GM18861 (cell line): Measurements from ENCODE around the gene TRIOBP.

Source experiments
- ATAC-seq: cut with Tn5 transposase; IDR thresholded peaks from one replicate; pipeline ENCODE4 v1.9.1; 2021; ENCODE audit not compliant: unreplicated experiment

TRIOBP gene

DNA sequence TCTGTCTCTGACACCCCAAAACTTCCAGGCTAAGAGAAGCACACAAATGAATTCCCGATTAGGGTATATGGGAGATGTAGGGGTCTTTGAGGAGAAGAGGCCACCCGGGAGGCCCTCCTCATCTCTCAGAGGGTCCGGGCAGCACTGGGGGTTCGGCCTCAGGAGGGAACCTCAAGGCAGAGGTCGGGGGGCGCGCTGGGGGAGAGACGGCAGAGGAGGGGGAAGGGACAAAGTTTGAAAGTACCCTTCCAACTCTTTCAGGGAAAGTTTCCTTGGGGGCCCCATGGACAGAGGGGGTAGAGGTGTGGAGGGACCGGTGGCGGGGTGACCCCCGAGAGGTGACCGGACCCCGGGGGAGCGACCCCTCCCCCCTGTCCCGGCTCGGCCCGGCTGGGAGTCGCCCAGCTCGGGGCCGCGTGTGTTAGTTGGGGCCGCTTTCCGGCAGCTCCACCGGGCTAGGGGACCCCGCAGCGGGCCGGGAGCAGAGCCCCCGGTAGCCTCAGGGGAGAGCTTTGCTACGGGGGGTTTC lies 107.6 kb downstream of the TRIOBP start:
- no peak for ATAC-seq

DNA sequence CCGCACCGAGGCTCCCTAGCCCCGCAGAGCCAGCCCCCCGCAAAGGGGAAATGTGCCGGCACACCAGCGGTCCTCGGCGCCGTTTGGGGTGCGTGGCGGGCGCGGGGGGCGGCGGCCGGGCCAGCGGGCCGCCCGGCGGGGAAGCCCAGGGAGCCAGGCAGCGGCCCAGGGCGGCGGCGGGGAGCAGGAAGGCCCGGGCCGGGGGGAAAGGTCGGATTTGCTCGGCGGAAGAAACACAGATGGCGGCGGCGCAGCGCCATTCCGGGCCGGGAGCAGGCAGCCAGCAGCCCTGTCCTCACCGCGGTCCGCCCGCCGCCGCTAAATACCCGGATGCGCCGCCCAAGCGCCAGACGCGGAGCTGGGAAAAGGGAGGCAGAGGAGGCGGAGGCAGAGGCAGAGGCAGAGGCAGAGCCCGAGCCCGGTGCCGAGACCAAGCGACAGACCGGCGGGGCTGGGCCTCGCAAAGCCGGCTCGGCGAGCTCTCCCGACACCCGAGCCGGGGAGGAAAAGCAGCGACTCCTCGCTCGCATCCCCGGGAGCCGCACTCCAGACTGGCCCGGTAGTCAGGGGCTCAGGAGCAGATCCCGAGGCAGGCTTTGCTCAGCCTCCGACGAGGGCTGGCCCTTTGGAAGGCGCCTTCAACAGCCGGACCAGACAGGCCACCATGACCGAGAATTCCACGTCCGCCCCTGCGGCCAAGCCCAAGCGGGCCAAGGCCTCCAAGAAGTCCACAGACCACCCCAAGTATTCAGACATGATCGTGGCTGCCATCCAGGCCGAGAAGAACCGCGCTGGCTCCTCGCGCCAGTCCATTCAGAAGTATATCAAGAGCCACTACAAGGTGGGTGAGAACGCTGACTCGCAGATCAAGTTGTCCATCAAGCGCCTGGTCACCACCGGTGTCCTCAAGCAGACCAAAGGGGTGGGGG lies 108.3 kb downstream of the TRIOBP start:
- ATAC-seq, result no peak

DNA sequence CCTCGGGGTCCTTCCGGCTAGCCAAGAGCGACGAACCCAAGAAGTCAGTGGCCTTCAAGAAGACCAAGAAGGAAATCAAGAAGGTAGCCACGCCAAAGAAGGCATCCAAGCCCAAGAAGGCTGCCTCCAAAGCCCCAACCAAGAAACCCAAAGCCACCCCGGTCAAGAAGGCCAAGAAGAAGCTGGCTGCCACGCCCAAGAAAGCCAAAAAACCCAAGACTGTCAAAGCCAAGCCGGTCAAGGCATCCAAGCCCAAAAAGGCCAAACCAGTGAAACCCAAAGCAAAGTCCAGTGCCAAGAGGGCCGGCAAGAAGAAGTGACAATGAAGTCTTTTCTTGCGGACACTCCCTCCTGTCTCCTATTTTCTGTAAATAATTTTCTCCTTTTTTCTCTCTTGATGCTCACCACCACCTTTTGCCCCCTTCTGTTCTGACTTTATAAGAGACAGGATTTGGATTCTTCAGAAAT lies 109.0 kb downstream of the TRIOBP start:
- no peak for ATAC-seq

DNA sequence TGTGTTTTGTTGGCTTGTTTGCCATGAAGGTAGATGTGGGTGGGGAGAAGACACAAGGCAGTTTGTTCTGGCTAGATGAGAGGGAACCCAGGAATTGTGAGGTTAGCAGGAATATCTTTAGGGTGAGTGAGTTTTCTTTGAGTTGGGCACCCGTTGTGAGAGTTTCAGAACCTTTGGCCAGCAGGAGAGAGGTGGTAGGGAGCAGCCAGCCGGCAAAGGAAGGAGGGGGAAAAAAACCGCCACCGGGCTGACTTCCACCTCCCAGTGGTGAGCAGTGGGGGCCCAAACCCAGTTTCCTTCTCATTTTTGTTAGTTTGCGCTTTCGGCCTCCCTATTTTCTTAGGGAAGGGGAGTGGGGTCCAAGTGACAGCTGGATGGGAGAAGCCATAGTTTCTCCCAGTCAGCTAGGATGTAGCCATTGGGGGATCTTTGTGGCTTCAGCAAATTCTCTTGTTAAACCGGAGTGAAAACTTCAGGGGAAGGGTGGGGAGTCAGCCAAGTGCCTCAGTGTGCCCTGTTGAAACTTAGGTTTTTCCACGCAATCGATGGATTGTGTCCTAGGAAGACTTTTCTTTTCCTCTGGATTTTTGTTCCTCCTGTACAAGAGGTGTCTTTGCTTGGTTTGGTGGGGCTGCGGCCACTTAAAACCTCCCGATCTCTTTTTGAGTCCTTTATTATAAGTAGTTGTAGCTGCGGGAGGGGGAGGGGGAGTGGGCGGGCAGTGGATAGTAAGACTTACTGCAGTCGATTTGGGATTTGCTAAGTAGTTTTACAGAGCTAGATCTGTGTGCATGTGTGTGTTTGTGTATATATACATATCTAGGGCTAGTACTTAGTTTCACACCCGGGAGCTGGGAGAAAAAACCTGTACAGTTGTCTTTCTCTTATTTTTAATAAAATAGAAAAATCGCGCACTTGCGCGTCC lies 109.8 kb downstream of the TRIOBP start:
- ATAC-seq, result no peak

DNA sequence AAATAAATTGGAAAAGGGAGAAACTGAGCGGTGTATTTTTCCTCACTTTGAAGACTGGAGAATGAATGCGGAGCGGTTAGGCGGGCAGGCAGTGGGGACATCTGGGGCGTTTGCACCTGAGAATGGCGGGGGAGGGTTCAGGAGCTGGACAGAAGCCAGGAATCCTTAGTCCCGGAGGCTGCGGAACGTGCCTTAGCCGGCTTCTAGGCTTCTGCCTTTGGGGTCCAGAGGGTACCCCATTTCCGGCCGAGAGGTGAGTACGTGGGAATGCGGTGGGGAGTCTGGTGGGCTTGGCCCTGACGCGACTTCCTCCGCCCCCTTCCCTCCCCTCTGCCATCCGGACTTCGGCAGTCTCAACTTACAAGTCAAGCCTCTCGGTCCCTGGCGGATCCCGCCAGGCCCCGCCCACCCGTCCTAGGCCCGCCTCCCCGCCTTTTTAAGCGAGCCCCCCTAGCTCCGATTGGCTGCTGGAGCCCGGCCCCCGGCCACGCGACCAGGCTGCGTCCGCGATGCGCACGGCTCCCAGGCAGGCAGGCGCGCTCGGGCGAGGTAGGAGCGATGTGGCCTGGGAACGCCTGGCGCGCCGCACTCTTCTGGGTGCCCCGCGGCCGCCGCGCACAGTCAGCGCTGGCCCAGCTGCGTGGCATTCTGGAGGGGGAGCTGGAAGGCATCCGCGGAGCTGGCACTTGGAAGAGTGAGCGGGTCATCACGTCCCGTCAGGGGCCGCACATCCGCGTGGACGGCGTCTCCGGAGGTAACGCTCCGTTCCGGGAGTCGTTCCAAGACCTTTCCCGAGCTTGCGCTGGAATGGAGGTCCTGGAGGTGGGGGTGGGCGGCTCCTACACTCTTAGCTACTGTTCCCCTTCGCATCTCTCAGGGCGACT lies 110.8 kb downstream of the TRIOBP start, which contains the start of gene GCAT:
Gene GCAT, plus strand, starts transcription at position 525 of the 884 bp plus-strand sequence. Its CDS starts 34 bp downstream, at position 559.
- peak; percentile 79 for ATAC-seq

DNA sequence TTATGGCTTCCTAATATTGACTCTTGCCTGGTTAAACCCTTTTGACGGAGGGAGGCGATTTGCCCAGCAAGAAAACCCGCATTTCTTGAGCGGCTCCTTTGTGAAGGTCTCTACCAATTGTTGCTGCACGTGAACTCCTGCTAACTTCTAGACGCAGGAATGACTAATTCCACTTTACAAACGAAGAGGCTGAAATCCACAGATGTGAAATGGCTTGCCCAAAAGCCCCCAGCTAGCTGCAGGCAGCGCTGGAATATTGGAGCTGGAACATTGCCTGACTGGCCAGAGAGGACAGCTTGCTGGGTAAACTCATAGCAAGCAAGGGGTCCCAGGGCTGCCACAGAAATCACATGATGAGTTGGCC lies 111.4 kb downstream of the TRIOBP start:
- ATAC-seq, result no peak

DNA sequence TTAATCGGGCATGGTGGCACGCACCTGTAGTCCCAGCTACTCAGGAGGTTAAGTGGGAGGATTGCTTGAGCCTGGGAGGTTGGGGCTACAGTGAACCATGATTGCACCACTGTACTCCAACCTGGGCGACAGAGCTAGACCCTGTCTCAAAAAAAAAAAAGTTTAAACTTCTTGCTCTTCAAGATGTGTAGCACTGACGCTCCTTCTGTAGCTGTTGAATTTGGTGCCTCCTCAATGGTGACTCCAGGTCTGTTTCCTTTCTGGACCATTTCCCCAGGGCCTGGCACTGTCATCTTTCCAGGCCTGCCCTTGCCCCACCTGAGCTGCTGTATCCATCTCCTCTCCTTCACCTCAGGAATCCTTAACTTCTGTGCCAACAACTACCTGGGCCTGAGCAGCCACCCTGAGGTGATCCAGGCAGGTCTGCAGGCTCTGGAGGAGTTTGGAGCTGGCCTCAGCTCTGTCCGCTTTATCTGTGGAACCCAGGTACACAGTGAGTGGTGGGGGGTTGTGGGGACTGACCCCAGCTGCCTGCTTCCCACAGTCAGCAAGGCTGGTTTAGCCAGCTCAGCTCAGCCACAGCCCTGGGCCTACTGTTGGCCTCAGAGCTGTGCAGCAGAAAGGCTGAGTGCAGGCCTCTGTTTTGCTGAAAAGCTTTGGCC lies 113.0 kb downstream of the TRIOBP start:
- no peak for ATAC-seq

DNA sequence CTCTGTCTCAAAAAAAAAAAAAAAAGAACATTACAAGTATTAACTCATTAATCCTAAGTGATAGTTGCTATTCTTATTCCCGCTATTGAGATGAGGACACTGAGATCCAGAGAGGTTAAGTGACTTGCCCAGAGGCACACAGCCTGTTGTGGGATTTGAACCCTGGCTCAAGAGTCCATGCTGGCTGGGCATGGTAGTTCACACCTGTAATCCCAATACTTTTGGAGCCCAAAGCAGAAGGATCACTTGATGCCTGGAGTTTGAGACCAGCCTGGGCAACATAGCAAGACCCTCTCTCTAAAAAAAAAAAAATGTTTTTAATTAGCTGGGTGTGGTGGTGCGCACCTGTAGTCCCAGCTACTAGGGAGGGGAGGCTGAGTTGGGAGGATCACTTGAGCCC lies 115.0 kb downstream of the TRIOBP start:
- ATAC-seq, result no peak

DNA sequence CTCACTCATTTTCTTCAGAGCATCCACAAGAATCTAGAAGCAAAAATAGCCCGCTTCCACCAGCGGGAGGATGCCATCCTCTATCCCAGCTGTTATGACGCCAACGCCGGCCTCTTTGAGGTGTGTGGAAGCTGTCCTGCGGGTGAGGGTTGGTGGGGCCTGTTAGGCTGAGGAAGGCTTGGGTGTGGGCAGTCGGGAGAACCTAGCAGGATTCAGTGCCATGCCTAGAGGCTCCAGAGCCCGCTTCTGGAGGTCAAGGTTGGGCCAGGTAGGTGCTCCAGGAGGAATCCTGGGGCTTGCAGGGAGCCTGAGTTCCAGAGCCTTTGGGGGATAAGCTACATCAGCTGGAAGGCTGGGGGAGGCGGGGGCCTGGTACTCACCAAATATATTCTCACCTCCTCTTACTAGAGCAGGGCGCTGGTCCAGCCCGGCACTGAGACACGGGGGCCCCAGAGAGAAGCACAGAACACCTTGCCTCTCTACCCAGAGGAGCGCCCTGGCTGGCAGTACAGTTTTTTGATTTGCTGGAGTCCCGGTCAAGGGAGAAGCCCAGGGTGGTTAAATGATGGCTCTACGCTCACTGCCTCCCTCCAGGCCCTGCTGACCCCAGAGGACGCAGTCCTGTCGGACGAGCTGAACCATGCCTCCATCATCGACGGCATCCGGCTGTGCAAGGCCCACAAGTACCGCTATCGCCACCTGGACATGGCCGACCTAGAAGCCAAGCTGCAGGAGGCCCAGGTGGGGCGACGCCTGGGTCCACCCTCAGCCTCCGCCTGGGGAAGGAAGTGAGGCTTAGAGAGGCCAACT lies 116.2 kb downstream of the TRIOBP start:
- no peak for ATAC-seq

DNA sequence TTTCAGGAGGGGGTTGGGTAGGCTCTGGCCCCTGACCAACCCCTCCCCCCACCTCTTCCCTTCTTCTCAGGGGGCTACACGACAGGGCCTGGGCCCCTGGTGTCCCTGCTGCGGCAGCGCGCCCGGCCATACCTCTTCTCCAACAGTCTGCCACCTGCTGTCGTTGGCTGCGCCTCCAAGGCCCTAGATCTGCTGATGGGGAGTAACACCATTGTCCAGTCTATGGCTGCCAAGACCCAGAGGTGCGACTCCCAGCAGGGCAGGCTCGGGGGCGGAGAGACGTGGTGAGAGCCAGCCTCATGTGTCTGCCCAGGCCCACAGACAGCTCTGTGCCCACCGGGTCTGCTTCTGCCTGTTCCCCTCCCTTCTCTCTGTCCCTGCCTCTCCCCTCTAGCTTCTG lies 118.7 kb downstream of the TRIOBP start:
- ATAC-seq, result no peak

DNA sequence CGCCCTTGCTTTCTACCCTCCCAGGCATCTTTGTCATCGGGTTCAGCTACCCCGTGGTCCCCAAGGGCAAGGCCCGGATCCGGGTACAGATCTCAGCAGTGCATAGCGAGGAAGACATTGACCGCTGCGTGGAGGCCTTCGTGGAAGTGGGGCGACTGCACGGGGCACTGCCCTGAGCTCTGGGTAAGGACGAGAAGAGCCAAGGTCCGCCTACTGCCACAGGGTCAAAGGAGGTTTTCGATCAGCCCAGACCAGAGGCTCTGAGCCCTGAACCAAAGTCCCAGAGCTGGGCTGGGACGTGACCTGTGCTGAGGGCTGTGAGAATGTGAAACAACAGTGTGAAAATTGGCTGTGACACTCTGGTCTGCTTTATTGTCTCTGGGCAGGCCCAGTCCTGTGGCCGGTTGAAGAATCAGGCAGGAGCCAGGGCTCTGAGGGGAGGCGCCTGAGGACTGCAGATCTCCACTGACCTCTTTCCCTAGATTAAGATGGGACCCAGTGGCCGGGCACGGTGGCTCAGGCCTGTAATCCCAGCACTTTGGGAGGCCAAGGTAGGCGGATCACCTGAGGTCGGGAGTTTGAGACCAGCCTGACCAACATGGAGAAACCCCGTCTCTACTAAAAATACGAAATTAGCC lies 119.8 kb downstream of the TRIOBP start:
- no peak for ATAC-seq

DNA sequence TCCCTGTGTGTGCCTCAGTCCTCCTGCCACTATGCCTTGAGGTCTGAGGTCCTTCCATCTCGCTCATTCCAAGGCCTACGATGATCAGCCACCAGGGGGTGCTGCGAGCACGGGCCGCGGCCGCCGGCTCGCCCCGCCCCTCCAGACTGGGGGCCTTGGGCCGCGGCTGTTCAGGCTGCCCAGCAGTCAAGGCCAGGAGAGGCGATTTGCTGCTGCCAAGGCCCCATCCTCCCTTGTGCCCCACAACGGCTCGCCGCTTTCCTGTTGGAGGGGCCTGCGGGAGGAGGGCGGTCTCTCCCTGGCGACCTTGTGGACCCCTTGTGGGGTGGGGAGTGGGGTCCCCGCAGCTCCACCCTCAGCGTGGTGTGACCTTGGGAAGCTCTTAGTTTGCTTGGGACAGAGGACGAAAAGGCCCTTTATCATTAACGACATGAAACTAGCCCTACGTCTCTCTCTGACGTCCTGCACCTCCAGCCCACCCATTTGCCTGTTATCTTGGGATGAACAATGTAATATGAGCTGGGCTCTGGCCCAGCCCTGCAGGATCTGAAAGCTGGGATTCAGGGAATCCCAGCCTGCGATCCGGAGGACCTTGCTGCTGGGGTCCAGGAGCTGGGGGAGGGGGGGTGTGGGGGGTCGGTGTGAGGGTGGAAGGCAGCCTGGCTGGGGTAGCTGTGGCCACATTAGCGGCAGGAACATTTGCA lies 121.0 kb downstream of the TRIOBP start:
- no peak for ATAC-seq

DNA sequence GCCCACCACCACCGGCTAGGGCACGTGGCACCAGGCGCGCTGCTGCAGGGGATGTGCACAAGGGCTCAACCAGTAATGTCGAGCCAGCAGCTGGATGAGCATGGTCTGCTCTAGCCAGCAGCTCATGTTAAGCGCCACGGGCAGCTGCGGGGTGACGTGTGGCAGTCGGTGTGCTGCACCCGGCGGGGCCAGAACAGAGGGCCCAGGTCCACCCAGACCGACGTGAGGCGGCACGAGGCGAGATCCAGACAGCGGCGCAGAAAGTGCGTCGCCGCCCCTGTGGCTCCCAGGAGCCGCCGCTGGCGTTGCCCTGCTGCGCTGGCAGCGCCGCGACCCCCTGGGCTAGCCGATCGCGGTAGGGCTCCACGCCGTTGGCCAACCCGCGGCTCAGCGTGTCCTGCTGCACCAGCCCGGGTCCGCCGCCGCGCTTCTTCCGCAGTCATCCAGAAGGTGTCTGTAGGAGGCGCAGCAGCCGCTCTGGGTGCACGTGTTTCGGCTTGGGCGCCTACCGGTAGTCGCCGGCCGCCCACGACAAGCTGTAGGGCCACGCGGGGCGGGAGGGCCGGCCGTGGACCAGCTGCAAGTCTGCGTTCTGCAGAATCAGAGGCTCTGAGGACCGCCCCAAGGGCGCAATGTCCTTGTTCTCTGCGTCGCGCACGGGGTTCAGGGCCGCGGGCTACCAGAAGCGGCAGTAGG lies 121.7 kb downstream of the TRIOBP start:
- no peak for ATAC-seq

DNA sequence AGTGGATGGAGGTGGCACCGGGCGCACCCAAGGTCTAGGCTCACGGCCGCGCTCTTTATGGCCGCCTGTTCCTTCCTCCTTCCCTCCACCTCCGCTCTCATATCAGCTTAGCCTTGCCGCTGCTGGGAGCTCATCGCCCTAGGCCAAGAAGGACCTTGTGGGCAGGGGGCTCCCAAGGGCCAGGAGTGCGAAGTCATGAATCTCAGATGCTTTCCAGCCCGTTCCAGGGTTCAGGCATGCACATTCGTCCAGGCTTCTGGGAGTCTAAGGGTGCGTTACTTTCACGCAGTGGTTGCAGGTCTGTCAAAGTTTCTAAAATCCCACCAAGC lies 122.2 kb downstream of the TRIOBP start:
- ATAC-seq, result no peak

DNA sequence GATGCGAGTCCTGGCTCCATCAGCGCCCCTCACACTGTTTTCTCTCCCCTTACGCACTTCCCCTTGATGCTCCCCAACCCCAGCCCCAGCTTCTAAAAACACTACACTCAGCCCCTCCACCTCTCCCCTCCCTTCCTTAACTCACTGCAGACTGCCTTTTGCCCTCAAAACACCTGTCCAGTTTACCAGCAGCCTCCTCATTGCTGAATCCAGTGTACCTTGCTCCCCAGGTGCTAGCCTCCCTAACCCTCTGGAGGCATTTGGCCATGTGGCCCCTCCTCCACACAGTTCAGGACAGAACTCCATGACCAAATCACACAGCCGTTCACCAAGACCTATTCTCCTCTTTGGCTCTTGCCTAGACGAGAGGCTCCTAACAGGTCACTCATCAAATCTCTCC lies 123.5 kb downstream of the TRIOBP start:
- no peak for ATAC-seq

DNA sequence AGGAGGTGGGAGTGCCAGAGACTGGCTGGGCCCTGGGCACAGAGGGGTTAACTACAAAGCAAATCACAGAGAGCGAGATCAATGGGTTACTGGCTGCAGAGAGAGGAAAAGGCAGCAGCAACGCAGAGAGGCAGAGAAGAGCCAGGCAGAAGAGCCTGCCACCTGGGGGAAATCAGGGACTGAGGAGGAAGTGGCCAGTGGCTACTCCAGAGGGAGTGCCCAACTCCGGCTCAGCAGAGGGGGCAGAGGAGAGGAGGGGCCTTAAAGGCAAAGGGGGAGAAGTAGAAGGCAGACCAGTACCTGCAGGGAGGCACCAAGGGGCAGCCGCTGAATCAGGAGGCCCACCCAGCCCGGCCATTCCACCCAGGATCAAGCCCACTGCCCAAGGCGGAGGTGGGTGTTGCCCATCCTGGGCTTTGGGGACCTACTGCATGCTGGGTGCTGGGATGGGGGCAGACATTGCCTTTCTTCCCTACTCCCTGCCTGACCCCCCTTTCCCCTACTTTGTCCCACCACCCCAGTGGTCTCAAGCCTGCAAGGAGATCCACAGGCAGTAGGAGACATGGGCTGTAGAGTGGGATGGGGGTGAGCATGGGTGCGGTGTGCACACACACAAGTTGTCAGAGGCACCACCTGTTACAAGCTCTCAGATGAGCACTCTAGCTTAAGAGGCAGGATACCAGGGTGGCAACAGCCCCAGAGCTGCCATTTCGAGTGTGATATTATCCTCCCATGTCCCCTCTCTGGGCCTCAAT lies 125.4 kb downstream of the TRIOBP start:
- ATAC-seq, result no peak
